Measurements from ENCODE around the gene BRME1.

The BRME1 gene

DNA sequence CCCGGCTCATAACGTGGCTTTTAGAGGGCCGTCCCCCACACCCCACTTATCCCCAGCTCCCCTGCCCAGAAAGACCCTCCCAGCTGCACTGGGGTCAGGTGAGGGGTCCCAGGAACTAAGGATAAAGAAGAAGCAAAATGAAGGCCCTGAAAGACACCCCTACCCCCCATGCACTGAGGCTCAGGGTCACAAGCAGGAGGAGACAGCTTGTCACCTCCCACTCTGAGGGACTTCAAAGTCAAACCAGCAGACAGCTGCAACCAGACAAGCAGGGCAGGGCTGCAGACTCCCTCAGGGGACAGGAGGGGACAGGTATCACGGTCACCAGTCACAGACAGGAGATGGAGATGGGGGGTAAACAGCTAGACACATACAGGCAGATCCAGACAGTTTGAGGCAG is 35.0 kb downstream of the BRME1 start:
- H3K9ac ChIP-seq (ENCODE audit: low read length), result no peak overlapping the region
- peaks cover 17% of the 10 kb centered on the region for H3K4me1 ChIP-seq (ENCODE audit: control insufficient read depth, insufficient read depth, low read length)
- no peaks in the 10 kb centered on the region for H3K9me3 ChIP-seq (ENCODE audit: control insufficient read depth, low read length)
- no peaks in the 10 kb centered on the region for H3K36me3 ChIP-seq (ENCODE audit: control insufficient read depth, insufficient read depth, low read length)
- H3K27me3 ChIP-seq (ENCODE audit: control insufficient read depth, insufficient read depth, low read length), result peaks cover 12% of the 10 kb centered on the region
- H3K4me3 ChIP-seq (ENCODE audit: low read length), result no peak overlapping the region

DNA sequence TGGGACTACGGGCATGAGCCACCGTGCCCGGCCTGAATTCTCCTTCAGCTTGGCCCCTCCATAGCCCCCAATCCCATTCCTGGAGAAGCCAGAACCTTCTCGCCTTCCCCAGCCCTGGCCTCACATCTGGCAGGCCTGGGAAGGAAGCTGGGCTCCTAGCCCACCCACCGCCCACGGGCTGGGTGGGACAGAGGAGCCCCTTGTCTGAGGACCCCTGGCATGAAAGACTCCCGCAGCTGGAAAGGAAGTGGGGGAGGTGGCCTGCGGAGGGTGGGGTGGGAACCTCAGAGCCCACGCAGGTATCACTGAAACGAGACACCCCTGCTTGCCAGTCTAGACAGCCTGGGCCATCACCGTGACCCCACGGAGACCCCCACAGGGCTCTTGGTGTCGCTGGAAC is 36.6 kb downstream of the BRME1 start:
- Histone ChIP-seq H3K4me1 (ENCODE audit: control insufficient read depth, insufficient read depth, low read length) (peaks cover 22% of the 10 kb centered on the region), H3K4me3 (ENCODE audit: low read length) (no peak overlapping the region), H3K9ac (ENCODE audit: low read length) (no peak overlapping the region), H3K27me3 (ENCODE audit: control insufficient read depth, insufficient read depth, low read length) (peaks cover 20% of the 10 kb centered on the region), H3K9me3 (ENCODE audit: control insufficient read depth, low read length) (no peaks in the 10 kb centered on the region), H3K36me3 (ENCODE audit: control insufficient read depth, insufficient read depth, low read length) (no peaks in the 10 kb centered on the region)

DNA sequence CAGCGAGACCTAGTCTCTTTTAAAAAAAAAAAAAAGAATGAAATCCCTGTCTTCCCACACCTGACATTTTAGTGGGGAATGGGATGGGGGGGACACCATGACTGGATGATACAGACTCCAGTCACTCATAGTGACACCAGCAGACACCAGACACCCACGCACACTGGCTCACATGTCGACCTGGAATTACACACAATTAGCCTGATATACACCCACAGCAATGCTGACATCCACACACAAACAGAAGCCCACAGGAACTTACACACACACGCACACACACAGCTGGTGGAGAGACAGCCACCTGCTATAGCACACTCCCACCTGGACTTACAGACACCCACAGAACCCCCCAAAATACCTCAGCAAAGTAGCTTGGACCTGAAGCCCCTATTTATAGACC is 37.3 kb downstream of the BRME1 start:
- no peaks in the 10 kb centered on the region for H3K36me3 ChIP-seq (ENCODE audit: control insufficient read depth, insufficient read depth, low read length)
- H3K4me3 ChIP-seq (ENCODE audit: low read length), result no peak overlapping the region
- peaks cover 22% of the 10 kb centered on the region for H3K27me3 ChIP-seq (ENCODE audit: control insufficient read depth, insufficient read depth, low read length)
- no peak overlapping the region for H3K9ac ChIP-seq (ENCODE audit: low read length)
- H3K9me3 ChIP-seq (ENCODE audit: control insufficient read depth, low read length), result no peaks in the 10 kb centered on the region
- peaks cover 22% of the 10 kb centered on the region for H3K4me1 ChIP-seq (ENCODE audit: control insufficient read depth, insufficient read depth, low read length)

DNA sequence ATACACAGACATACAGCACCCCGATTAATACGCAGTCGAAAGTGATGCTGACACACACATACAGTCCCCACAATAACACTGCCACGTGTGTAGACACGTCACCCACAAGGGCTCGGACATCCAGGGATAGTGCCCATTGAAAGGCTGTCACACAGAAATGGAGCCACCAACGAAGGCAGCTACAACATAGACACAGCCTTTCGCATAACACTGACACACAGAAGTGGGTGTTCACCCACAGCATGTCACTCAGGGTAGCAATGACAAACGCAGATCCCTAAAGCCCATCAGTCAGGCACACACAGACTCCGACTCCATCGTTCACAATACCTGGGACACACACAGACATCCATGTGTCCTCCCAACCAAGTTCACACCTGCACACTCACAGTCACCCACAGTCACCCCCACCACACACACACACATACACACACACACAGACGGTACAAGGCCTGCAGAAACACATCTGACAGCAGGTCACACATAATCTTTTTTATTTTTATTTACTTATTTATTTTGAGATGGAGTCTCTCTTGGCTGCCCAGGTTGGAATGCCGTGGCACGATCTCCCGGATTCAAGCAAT is 39.4 kb downstream of the BRME1 start:
- H3K9ac ChIP-seq (ENCODE audit: low read length), result no peak overlapping the region
- no peaks in the 10 kb centered on the region for H3K36me3 ChIP-seq (ENCODE audit: control insufficient read depth, insufficient read depth, low read length)
- no peak overlapping the region for H3K4me3 ChIP-seq (ENCODE audit: low read length)
- H3K4me1 ChIP-seq (ENCODE audit: control insufficient read depth, insufficient read depth, low read length), result peaks cover 16% of the 10 kb centered on the region
- H3K9me3 ChIP-seq (ENCODE audit: control insufficient read depth, low read length), result no peaks in the 10 kb centered on the region
- H3K27me3 ChIP-seq (ENCODE audit: control insufficient read depth, insufficient read depth, low read length), result peaks cover 24% of the 10 kb centered on the region

DNA sequence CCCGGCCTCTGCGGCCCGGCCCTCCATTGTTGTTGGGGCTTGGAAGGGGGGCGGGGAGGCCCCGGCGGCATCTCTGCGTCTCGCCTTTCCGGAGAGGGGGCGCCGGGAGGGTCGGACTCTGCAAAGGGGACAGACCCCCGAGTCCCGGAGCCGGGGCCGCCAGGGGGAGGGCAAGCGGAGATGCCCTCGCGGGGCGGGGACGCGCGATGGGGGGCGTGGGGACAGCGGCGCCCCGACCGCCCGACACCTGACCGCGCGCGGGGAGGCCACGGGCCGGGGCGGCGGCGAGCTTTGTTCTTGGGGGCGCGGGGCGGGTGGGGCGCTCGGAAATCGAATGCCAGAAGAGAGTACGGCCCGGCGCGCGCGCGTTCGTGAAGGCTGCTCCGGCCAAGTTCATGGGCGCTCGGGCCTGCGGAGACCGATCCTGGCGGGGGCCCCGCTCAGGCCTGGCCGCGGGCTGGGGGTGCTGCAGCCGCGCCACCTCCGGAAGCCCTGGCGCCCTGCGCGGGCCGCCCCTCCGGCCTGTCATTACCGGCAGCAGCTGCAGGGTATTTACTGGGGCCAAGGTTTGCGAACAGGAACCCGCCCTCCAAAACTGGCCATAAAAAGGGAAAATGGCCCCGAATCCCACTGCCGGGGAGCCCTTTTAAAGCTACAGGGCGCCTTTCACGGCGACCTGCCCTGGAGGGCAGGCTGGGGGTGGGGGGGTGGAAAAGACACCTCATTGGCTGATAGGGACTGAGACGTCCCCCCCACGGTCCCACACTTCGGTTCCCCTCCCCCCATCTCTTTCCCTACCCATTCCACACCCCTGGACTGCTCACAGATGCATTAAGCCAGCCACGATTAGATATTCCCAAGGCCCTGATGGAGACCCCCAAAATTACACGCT is 40.1 kb downstream of the BRME1 start:
- peaks cover 24% of the 10 kb centered on the region for H3K27me3 ChIP-seq (ENCODE audit: control insufficient read depth, insufficient read depth, low read length)
- H3K4me3 ChIP-seq (ENCODE audit: low read length), result no peak overlapping the region
- H3K4me1 ChIP-seq (ENCODE audit: control insufficient read depth, insufficient read depth, low read length), result peaks cover 23% of the 10 kb centered on the region
- no peaks in the 10 kb centered on the region for H3K36me3 ChIP-seq (ENCODE audit: control insufficient read depth, insufficient read depth, low read length)
- peak overlapping the region; percentile 52 for H3K9ac ChIP-seq (ENCODE audit: low read length)
- no peaks in the 10 kb centered on the region for H3K9me3 ChIP-seq (ENCODE audit: control insufficient read depth, low read length)

DNA sequence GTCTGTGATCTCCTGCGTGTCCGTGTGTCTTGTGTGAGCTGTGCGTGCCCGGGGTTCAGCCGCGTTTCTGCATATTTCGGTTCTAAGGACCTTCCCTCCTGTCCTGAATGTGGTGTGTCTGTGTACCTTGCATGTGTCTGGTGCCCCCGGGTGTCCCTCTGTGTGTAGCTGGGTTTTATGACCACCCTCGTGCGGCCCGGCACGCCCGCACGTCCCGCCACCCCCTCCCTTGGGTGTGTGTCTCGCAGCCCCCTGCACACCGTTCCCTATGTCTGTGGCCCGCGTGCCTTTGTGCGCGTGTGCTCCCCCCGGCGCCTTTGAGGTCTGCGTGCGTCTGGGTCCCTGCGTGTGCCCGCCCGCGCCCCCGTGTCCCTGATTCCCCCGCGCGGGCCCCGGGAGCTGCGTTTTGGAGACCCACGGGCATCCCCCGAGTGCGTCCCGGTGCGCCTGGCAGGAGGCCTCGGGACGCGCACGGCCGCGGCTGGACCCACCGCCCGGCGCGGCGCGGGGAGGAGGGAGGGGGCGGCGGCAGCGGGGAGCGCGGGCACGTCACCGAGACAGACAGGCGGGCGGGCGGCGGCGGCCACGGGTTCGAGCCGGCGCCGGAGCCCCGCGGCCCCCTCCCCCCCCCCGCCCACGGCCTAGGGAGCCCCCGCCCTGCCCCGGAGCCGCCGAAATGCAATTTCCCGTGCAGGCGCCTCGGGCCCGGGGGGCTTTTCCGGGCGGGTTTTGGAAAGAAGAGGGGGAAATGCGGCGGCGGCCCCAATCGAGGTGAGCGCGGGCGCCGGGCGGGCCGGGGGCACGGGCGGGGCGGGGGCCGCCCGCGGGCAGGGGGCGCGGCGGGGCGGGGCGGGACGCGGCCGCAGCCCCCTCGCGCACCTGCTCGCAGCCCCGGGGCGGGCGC is 41.0 kb downstream of the BRME1 start:
- Histone ChIP-seq H3K9me3 (ENCODE audit: control insufficient read depth, low read length) (no peaks in the 10 kb centered on the region), H3K4me1 (ENCODE audit: control insufficient read depth, insufficient read depth, low read length) (peaks cover 25% of the 10 kb centered on the region), H3K27me3 (ENCODE audit: control insufficient read depth, insufficient read depth, low read length) (peaks cover 24% of the 10 kb centered on the region), H3K36me3 (ENCODE audit: control insufficient read depth, insufficient read depth, low read length) (no peaks in the 10 kb centered on the region), H3K9ac (ENCODE audit: low read length) (no peak overlapping the region), H3K4me3 (ENCODE audit: low read length) (no peak overlapping the region)

DNA sequence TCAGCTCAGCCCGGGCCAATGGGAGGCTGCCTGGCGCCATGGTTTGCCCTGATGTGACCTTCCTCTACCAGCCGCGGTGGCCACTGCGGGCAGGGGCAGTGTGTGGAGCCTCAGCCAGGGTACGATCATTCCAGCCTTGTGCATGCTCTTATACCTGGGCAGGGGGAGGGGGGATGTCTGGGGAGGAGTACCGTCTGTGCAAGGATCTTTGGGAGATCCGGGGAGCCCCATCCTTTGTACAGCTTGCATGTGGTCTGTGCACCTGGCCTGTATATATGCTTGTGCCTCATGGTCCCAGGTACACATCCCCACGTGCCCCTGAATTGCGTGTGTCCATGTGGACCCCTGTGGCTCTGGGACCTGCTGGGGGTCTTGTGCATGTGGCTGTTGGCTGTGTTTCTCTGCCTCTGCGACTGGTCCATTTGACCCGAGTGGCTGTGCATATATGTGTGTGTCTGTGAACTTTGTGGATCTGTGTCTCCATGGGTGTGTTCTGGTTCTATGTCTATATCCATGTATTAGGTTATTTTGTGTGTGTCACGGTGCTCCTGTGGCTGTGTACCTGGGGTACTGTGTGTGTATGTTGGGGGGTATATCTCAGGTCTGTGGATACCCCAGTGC is 41.8 kb downstream of the BRME1 start:
- Histone ChIP-seq H3K4me3 (ENCODE audit: low read length) (no peak overlapping the region), H3K9me3 (ENCODE audit: control insufficient read depth, low read length) (no peaks in the 10 kb centered on the region), H3K27me3 (ENCODE audit: control insufficient read depth, insufficient read depth, low read length) (peaks cover 24% of the 10 kb centered on the region), H3K36me3 (ENCODE audit: control insufficient read depth, insufficient read depth, low read length) (no peaks in the 10 kb centered on the region), H3K9ac (ENCODE audit: low read length) (no peak overlapping the region), H3K4me1 (ENCODE audit: control insufficient read depth, insufficient read depth, low read length) (peaks cover 25% of the 10 kb centered on the region)

DNA sequence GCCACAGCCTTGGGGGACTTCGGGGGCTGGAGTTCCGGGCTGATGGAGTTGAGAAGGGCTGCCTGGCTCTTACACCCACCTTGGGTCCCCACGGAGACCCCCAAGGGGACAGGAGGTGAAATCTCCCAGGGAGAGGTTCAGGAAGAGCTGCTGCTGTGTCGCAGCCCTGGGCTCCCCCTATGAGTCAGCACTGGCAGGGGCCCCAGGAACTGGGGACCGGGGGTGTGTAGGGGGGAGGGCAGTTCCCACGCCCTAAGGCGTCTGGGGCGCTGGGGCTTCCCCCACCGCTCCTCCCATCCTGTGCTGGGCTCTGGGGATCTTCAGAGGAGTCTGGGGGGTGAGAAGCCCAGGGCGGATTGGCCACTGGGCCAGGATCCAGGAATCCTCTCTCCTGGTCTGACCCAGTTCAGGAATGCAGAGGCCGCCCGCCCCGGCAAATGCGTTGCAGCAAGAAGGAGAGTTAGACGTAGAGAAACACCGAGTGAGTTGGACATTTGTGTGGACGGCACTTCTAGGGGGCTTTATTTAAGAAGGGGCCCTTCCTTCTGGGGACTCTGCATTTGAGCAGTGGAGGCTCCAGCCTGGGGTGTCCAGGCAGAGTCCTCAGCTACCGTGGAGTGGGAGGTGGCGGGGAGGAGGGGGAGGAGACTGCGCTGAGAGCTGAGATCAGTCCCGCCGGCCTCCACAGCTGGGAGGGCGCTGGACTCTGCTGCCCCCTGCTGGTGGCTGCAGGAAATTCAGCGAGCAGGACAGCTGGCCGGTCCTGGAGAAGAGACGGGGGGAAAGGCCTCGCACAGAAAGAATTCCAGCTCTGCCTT is 44.0 kb downstream of the BRME1 start:
- H3K4me3 ChIP-seq (ENCODE audit: low read length), result peak overlapping the region; percentile 88
- no peaks in the 10 kb centered on the region for H3K9me3 ChIP-seq (ENCODE audit: control insufficient read depth, low read length)
- peaks cover 24% of the 10 kb centered on the region for H3K27me3 ChIP-seq (ENCODE audit: control insufficient read depth, insufficient read depth, low read length)
- H3K9ac ChIP-seq (ENCODE audit: low read length), result peak overlapping the region; percentile 79
- peaks cover 25% of the 10 kb centered on the region for H3K4me1 ChIP-seq (ENCODE audit: control insufficient read depth, insufficient read depth, low read length)
- no peaks in the 10 kb centered on the region for H3K36me3 ChIP-seq (ENCODE audit: control insufficient read depth, insufficient read depth, low read length)

DNA sequence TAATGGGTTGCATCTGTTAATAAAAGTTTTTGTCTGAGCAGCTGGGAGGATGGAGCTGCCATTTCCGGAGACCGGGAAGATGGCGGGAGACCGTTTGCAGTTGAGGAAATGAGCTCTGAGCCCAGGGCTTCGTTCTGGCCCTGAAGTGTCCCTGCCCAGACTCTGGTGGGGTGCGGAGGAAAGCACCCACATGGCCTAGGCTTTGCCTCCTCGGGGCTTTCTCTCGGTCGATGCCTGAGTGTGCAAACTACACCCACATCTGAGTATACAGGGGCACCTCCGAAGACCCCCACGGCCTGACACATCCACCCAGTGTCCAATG is 44.6 kb downstream of the BRME1 start:
- Histone ChIP-seq H3K36me3 (ENCODE audit: control insufficient read depth, insufficient read depth, low read length) (no peaks in the 10 kb centered on the region), H3K9ac (ENCODE audit: low read length) (peak overlapping the region; percentile 79), H3K9me3 (ENCODE audit: control insufficient read depth, low read length) (no peaks in the 10 kb centered on the region), H3K4me3 (ENCODE audit: low read length) (peak overlapping the region; percentile 88), H3K27me3 (ENCODE audit: control insufficient read depth, insufficient read depth, low read length) (peaks cover 20% of the 10 kb centered on the region), H3K4me1 (ENCODE audit: control insufficient read depth, insufficient read depth, low read length) (peaks cover 23% of the 10 kb centered on the region)

DNA sequence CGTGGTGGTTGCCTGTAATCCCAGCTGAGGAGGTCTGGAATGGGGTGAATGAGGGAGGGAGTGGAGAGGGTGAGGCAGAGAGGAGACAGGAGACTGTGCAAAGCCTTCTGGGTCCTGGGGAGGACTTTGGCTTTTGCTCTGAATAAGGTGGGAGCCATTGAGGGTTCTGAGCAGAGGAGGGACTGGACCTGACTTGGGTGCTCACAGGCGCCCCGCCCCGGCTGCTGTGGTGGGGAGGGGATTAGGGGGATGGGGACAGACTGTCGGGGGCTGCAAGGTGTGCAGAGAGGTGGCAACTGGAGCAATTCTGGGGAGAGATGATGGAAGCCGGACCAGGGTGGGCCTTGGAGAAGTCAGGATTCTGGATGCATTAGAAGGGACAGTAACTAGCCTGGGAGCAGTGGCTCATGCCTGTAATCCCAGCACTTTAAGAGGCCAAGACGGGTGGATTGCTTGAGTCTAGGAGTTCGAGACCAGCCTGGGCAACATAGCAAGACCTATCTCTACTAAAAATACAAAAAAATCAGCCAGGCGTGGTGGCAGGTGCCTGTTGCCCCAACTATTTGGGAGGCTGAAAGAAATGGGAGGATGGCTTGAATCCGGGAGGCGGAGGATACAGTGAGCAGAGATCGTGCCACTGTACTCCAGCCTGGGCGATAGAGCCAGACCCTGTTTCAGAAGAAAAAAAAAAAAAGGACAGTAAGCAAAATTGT is 45.1 kb downstream of the BRME1 start:
- Histone ChIP-seq H3K27me3 (ENCODE audit: control insufficient read depth, insufficient read depth, low read length) (peaks cover 15% of the 10 kb centered on the region), H3K4me1 (ENCODE audit: control insufficient read depth, insufficient read depth, low read length) (peaks cover 20% of the 10 kb centered on the region), H3K9ac (ENCODE audit: low read length) (no peak overlapping the region), H3K9me3 (ENCODE audit: control insufficient read depth, low read length) (no peaks in the 10 kb centered on the region), H3K36me3 (ENCODE audit: control insufficient read depth, insufficient read depth, low read length) (no peaks in the 10 kb centered on the region), H3K4me3 (ENCODE audit: low read length) (no peak overlapping the region)
